K562 (cell line): ENCODE results near the gene GATA1. TPM values are rescaled to one million over a fixed set of nuclear protein-coding genes. Genes with fewer than 3 reads are reported as not detected.

Source experiments
- ATF1 ChIP-seq, 2 experiments: fragments of 450-650 bp in 1 of 2; IDR thresholded peaks; 2 replicates each; pipeline ENCODE4 v1.6.1; 2016; ENCODE audit warnings: missing compliant biosample characterization in 1 of 2, missing genetic modification characterization in 1 of 2
- ATF7 ChIP-seq: fragments of 450-650 bp; IDR thresholded peaks from 2 replicates; pipeline ENCODE4 v1.7.1; 2014; ENCODE audit warnings: mild to moderate bottlenecking, moderate library complexity
- BHLHE40 ChIP-seq: IDR thresholded peaks from 2 replicates; pipeline ENCODE4 v1.6.1; 2011; ENCODE audit warnings: low read length, improper control_type of control experiment
- COPS2 ChIP-seq: fragments of 450-650 bp; conservative IDR thresholded peaks from 2 replicates; pipeline ENCODE4 v1.6.1; 2016; ENCODE audit warnings: mild to moderate bottlenecking, moderate library complexity
- MTA2 ChIP-seq: fragments of 450-650 bp; IDR thresholded peaks from 2 replicates; pipeline ENCODE4 v1.6.1; 2016; ENCODE audit warnings: low read depth
- OTX1 ChIP-seq: fragments of 450-650 bp; formaldehyde crosslinking; IDR thresholded peaks from 2 replicates; pipeline ENCODE4 v1.4.0; 2022; ENCODE audit warnings: mild to moderate bottlenecking
- RB1 ChIP-seq: fragments of 450-650 bp; IDR thresholded peaks from 2 replicates; pipeline ENCODE4 v1.6.1; 2017; ENCODE audit warnings: low read depth, mild to moderate bottlenecking
- TAF1 ChIP-seq: IDR thresholded peaks from 2 replicates; pipeline ENCODE4 v1.6.1; 2011; ENCODE audit warnings: mild to moderate bottlenecking, low read length, moderate library complexity; ENCODE audit not compliant: insufficient read depth, control insufficient read depth, severe bottlenecking; ENCODE audit errors: extremely low read depth
- ZNF124 ChIP-seq: sonication (generic); formaldehyde crosslinking; IDR thresholded peaks from 2 replicates; pipeline ENCODE4 v1.8.1; 2022; ENCODE audit warnings: missing genetic modification reagents
- ZNF830 ChIP-seq: fragments of 250-450 bp; sonication (Bioruptor Pico); IDR thresholded peaks from 2 replicates; pipeline ENCODE4 v1.5.0; 2021; ENCODE audit warnings: mild to moderate bottlenecking
- ZZZ3 ChIP-seq: fragments of 450-650 bp; IDR thresholded peaks from 2 replicates; pipeline ENCODE4 v1.6.1; 2016; ENCODE audit warnings: antibody characterized with exemption, mild to moderate bottlenecking, moderate library complexity
- polyA plus RNA-seq, 8 experiments: library from polyadenylated mRNA; depleted of rRNA in 4 of 8; stranded (reverse) in 5 of 8; unstranded in 3 of 8; fragments of >200 nt; fragmentation: Nextera tagmentation in 2 of 8; fragmentation: Illumina TruSeq in 1 of 8; extraction: Ambion mirVana in 2 of 8; extraction: Trizol in 1 of 8; gene quantifications; 2 replicates each; pipeline versions ENCODE4 v1.2.1 to v1.2.3, GENCODE V29; 2011 to 2014; ENCODE audit warnings: inconsistent platforms in 1 of 8, missing spikeins in 1 of 8
- total RNA-seq, 7 experiments: library from RNA; depleted of rRNA in 6 of 7; stranded (reverse); fragments of >200 nt in 6 of 7; fragmentation: Illumina TruSeq in 2 of 7; extraction: Trizol in 2 of 7; gene quantifications; 2 replicates each; pipeline versions ENCODE4 v1.2.1 to v1.2.3, GENCODE V29; 2011 to 2021; ENCODE audit warnings: low replicate concordance in 1 of 7
- TF ChIP-seq, protein P1 (sequence below): sonication (generic); formaldehyde crosslinking; IDR thresholded peaks from 2 replicates; pipeline ENCODE4 v1.8.0; 2022; ENCODE audit warnings: mild to moderate bottlenecking, missing genetic modification reagents
- TF ChIP-seq, protein P2 (sequence below): fragments of 450-650 bp; IDR thresholded peaks from 2 replicates; pipeline ENCODE4 v1.6.1; 2016; ENCODE audit warnings: missing biosample characterization, missing genetic modification characterization

Gene GATA1
- total and polyA plus RNA-seq, 9 of the 15 experiments (the other 6 are each of a cell fraction or from before 2014, with no cell fraction given), result 11.9 to 291 (median 116) TPM

DNA sequence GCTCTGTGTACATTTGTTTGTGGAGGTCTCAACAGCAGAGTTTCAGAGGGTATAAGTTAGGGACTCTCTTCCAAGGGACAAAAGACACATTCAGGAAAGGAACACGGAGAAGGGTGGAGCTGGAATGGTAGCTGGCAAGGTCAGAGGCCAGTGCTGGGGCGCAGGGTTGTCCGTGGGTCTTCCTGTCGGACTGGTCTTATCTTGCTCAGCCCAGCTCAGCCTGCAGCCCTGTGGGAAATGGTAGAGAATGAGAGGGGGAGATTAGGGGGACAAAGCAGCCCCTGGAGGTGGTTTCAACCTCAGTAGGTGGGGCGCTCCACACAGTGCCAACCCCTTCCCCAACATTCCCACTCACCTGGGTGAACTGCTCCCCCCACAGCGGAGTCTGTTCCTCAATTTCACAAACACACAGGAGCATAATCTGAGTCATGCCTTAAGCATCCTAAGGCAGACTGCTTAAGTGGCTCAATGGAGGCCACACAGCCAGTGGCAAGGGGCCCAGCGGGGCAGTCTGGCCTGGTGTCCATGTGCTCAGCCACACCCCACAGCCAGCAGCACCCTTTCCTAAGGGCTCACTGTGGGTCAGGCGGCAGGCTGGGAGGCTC, 8.6 kb downstream of the GATA1 start (continued):
- TF ChIP-seq, protein P1, sequence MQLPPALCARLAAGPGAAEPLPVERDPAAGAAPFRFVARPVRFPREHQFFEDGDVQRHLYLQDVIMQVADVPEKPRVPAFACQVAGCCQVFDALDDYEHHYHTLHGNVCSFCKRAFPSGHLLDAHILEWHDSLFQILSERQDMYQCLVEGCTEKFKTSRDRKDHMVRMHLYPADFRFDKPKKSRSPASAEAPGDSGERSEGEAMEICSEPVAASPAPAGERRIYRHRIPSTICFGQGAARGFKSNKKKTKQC, result peak; percentile 31; the same call in 1 of the 2 replicates
- TF ChIP-seq RB1 (no peak), ZZZ3 (no peak), MTA2 (no peak), BHLHE40 (no peak), COPS2 (no peak), ATF7 (peak; percentile 34; the same call in 1 of the 2 replicates), TAF1 (peak; percentile 11), ZNF124 (no peak), ZNF830 (no peak), ATF1 (CRISPR knock-in tag; IDR thresholded peaks at IDR 0.05) (no peak), ATF1 (tag; IDR thresholded peaks at IDR 0.05) (no peak), OTX1 (CRISPR knock-in tag) (no peak)
- TF ChIP-seq, protein P2, sequence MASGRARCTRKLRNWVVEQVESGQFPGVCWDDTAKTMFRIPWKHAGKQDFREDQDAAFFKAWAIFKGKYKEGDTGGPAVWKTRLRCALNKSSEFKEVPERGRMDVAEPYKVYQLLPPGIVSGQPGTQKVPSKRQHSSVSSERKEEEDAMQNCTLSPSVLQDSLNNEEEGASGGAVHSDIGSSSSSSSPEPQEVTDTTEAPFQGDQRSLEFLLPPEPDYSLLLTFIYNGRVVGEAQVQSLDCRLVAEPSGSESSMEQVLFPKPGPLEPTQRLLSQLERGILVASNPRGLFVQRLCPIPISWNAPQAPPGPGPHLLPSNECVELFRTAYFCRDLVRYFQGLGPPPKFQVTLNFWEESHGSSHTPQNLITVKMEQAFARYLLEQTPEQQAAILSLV (tag), result no peak
